SK-N-SH (cell line): ENCODE results near the gene SCAPER. TPM values are rescaled to one million over a fixed set of nuclear protein-coding genes. Genes with fewer than 3 reads are reported as not detected.
A peak's percentile ranks its signal among the peaks of the same experiment; 100 is the strongest.

ENCODE experiments used
- CTCF ChIA-PET: fragments of 300-600, 350-600 bp; formaldehyde crosslinking; extraction: SDS; loops from one replicate; lab custom pipeline; 2021; lab: Yijun Ruan, JAX
- POLR2A ChIA-PET: fragments of 350-600 bp; sonication (Branson Sonifier 250); formaldehyde crosslinking; extraction: SDS; loops from one replicate; lab custom pipeline; 2020; ENCODE audit warnings: antibody characterized with exemption, inconsistent platforms; lab: Yijun Ruan, JAX
- DNase-seq: peaks from one replicate; pipeline ENCODE4 v3.0.0; 2012
- H2AFZ ChIP-seq: fragments of 200-600 bp; sonication (generic); 2 replicates; pipeline ENCODE4 v1.8.1; 2016; ENCODE audit warnings: antibody characterized with exemption, mild to moderate bottlenecking, low read depth
- H3F3A ChIP-seq: fragments of 200-600 bp; sonication (generic); replicated peaks from 2 replicates; pipeline ENCODE3; 2016; ENCODE audit warnings: antibody characterized with exemption, mild to moderate bottlenecking; ENCODE audit not compliant: insufficient read depth
- H3K27ac ChIP-seq, 2 experiments: fragments of 200-500 bp in 1 of 2; fragments of 200-600 bp in 1 of 2; sonication (Bioruptor generic) in 1 of 2; sonication (generic), shearing (Covaris generic) in 1 of 2; 2 replicates each; pipeline versions ENCODE4 v1.5.1 to v1.6.1; 2014 to 2016; ENCODE audit warnings: low read depth in 2 of 2, inconsistent platforms in 1 of 2, low read length in 1 of 2, mild to moderate bottlenecking in 1 of 2, mixed read lengths in 1 of 2
- H3K27me3 ChIP-seq: fragments of 200-600 bp; sonication (generic), shearing (Covaris generic); 2 replicates; pipeline ENCODE4 v1.6.1; 2016; ENCODE audit warnings: mixed run types; ENCODE audit not compliant: insufficient read depth
- H3K36me3 ChIP-seq, 2 experiments: fragments of 200-500 bp in 1 of 2; fragments of 200-600 bp in 1 of 2; sonication (Bioruptor generic) in 1 of 2; sonication (generic) in 1 of 2; replicated peaks in 1 of 2; 2 replicates each; pipeline versions ENCODE3 to v1.5.1; 2014 to 2016; ENCODE audit warnings: low read length in 1 of 2, mild to moderate bottlenecking in 1 of 2; ENCODE audit not compliant: insufficient read depth in 2 of 2, control insufficient read depth in 1 of 2
- H3K4me1 ChIP-seq, 2 experiments: fragments of 200-500 bp in 1 of 2; fragments of 200-600 bp in 1 of 2; sonication (Bioruptor generic) in 1 of 2; sonication (generic), shearing (Covaris generic) in 1 of 2; 2 replicates each; pipeline versions ENCODE4 v1.5.1 to v1.6.1; 2014 to 2016; ENCODE audit warnings: low read depth in 1 of 2, low read length in 1 of 2, mixed run types in 1 of 2; ENCODE audit not compliant: insufficient read depth in 2 of 2, control insufficient read depth in 1 of 2
- H3K4me2 ChIP-seq: fragments of 200-600 bp; sonication (generic), shearing (Covaris generic); 2 replicates; pipeline ENCODE4 v1.6.1; 2017; ENCODE audit warnings: mixed run types
- H3K4me3 ChIP-seq, 2 experiments: fragments of 200-500 bp in 1 of 2; fragments of 200-600 bp in 1 of 2; sonication (Bioruptor generic) in 1 of 2; sonication (generic), shearing (Covaris generic) in 1 of 2; 2 replicates each; pipeline versions ENCODE4 v1.5.1 to v1.8.1; 2014 to 2016; ENCODE audit warnings: low read depth in 2 of 2, inconsistent platforms in 1 of 2, low read length in 1 of 2, mild to moderate bottlenecking in 1 of 2, mixed read lengths in 1 of 2, moderate library complexity in 1 of 2
- H3K79me2 ChIP-seq: fragments of 200-600 bp; sonication (generic); 2 replicates; pipeline ENCODE4 v1.8.1; 2017; ENCODE audit warnings: mild to moderate bottlenecking; ENCODE audit not compliant: insufficient read depth
- H3K9ac ChIP-seq: fragments of 200-600 bp; sonication (generic); 2 replicates; pipeline ENCODE4 v1.6.1; 2017; ENCODE audit warnings: mixed run types
- H3K9me2 ChIP-seq: fragments of 200-600 bp; sonication (generic); 2 replicates; pipeline ENCODE4 v1.6.1; 2017; ENCODE audit warnings: mixed run types
- H3K9me3 ChIP-seq: fragments of 200-600 bp; sonication (generic); 2 replicates; pipeline ENCODE4 v1.6.1; 2017; ENCODE audit warnings: mixed run types, mild to moderate bottlenecking, moderate library complexity
- H4K20me1 ChIP-seq: fragments of 200-600 bp; sonication (generic); 2 replicates; pipeline ENCODE4 v1.6.1; 2017; ENCODE audit warnings: mild to moderate bottlenecking, mixed run types; ENCODE audit not compliant: insufficient read depth
- CTCF ChIP-seq: fragments of 200-600 bp; sonication (generic); IDR thresholded peaks from 2 replicates; pipeline ENCODE4 v1.6.1; 2017; ENCODE audit warnings: antibody characterized with exemption, mild to moderate bottlenecking, moderate library complexity
- EZH2phosphoT487 ChIP-seq: fragments of 200-600 bp; sonication (generic); IDR thresholded peaks from 2 replicates; pipeline ENCODE4 v1.6.1; 2017; ENCODE audit warnings: low read depth, mixed run types, mild to moderate bottlenecking, antibody characterized with exemption, moderate library complexity, borderline replicate concordance
- GABPA ChIP-seq: IDR thresholded peaks from 2 replicates; pipeline ENCODE4 v1.4.0; 2012; ENCODE audit warnings: low read depth, mild to moderate bottlenecking
- GATA2 ChIP-seq: sonication (generic); formaldehyde crosslinking; IDR thresholded peaks from 2 replicates; pipeline ENCODE4 v1.5.0; 2020; ENCODE audit warnings: mild to moderate bottlenecking, missing genetic modification reagents
- MEF2A ChIP-seq: IDR thresholded peaks from 2 replicates; pipeline ENCODE4 v1.4.0; 2012; ENCODE audit warnings: low read depth, borderline replicate concordance
- NFIC ChIP-seq: IDR thresholded peaks from 2 replicates; pipeline ENCODE4 v1.4.0; 2012; ENCODE audit warnings: borderline replicate concordance
- NRF1 ChIP-seq: IDR thresholded peaks from 2 replicates; pipeline ENCODE4 v1.6.1; 2012; ENCODE audit warnings: low read depth, mild to moderate bottlenecking, low read length
- POLR2AphosphoS5 ChIP-seq: IDR thresholded peaks from 2 replicates; pipeline ENCODE4 v1.6.1; 2012; ENCODE audit warnings: low read depth, low read length
- RAD21 ChIP-seq: IDR thresholded peaks from 2 replicates; pipeline ENCODE4 v1.6.1; 2012; ENCODE audit warnings: mild to moderate bottlenecking, low read length
- RFX5 ChIP-seq: IDR thresholded peaks from 2 replicates; pipeline ENCODE4 v1.6.1; 2012; ENCODE audit warnings: mild to moderate bottlenecking, improper control_type of control experiment, low read length
- RXRA ChIP-seq: IDR thresholded peaks from 2 replicates; pipeline ENCODE4 v1.4.0; 2012; ENCODE audit warnings: low read depth, mild to moderate bottlenecking, borderline replicate concordance
- SMC3 ChIP-seq: IDR thresholded peaks from 2 replicates; pipeline ENCODE4 v1.6.1; 2012; ENCODE audit warnings: low read depth, low read length, improper control_type of control experiment
- TAF1 ChIP-seq: IDR thresholded peaks from 2 replicates; pipeline ENCODE4 v1.6.1; 2012; ENCODE audit warnings: low read depth, mild to moderate bottlenecking, low read length, moderate library complexity, borderline replicate concordance
- YY1 ChIP-seq: IDR thresholded peaks from 2 replicates; pipeline ENCODE4 v1.4.0; 2012; ENCODE audit warnings: low read depth, mild to moderate bottlenecking
- WGBS: methylation state at CpG from one replicate; pipeline ENCODE4 v1.1.6; 2017; ENCODE audit warnings: low lambda C conversion rate; 5-methylcytosine and 5-hydroxymethylcytosine counted together
- polyA plus RNA-seq, 3 experiments: library from polyadenylated mRNA; depleted of rRNA; stranded (reverse); fragments of >200 nt; gene quantifications; 2 replicates each; pipeline ENCODE4 v1.2.3, GENCODE V29; 2012

SCAPER gene
- polyA plus RNA-seq, 1 of the 3 experiments (the other 2 are of a cell fraction) = 1.8 TPM

GRCh38 chr15:76332796-76333195 lies 572.3 kb downstream of the SCAPER start:
- Histone ChIP-seq H3K4me3 (no peak overlapping the region), H3K79me2 (peaks cover 6% of the 10 kb centered on the region), H3K9me3 (no peaks in the 10 kb centered on the region), H3F3A (peaks cover 8% of the 10 kb centered on the region), H3K9me2 (no peaks in the 10 kb centered on the region), H3K36me3 (no peaks in the 10 kb centered on the region), H3K27me3 (no peaks in the 10 kb centered on the region), H3K4me1 (peaks cover 4 to 14% of the 10 kb centered on the region in 2 experiments; a peak in 2 of 4 replicates), H2AFZ (no peak overlapping the region), H3K9ac (no peak overlapping the region), H3K4me2 (no peak overlapping the region), H3K27ac (no peak overlapping the region), H4K20me1 (no peaks in the 10 kb centered on the region)
- CTCF ChIA-PET = interaction anchor here (0.6 to 4.5 kb wide), 5 partner anchors 9 to 154 kb away, joined by 3 to 29 read pairs (median 4); no protein-coding TSS in a partner anchor
- no peak for TF ChIP-seq POLR2AphosphoS5
- no peak for TF ChIP-seq EZH2phosphoT487
- TF ChIP-seq GATA2 = no peak
- TF ChIP-seq NFIC = no peak
- TF ChIP-seq NRF1 = no peak
- no peak for TF ChIP-seq RAD21
- no peak for TF ChIP-seq RFX5
- TF ChIP-seq MEF2A = no peak
- no peak for TF ChIP-seq YY1
- no peak for TF ChIP-seq TAF1
- no peak for TF ChIP-seq GABPA
- POLR2A ChIA-PET = interaction anchor here (1.0 kb wide), 1 partner anchor 13 kb away, joined by 3 read pairs; no protein-coding TSS in a partner anchor
- WGBS = 100% methylated on average over 1 of the region's 1 CpG
- no peak for DNase-seq

GRCh38 chr15:76330080-76330680 lies 575.0 kb downstream of the SCAPER start:
- Histone ChIP-seq H3K27me3 (no peaks in the 10 kb centered on the region), H3K4me1 (peaks cover 0 to 5% of the 10 kb centered on the region in 2 experiments; a peak in 1 of 4 replicates)
- CTCF ChIA-PET = interaction anchor here (0.6 to 2.8 kb wide), 23 partner anchors 11 to 538 kb away, joined by 3 to 18 read pairs (median 4); no protein-coding TSS in a partner anchor
- TF ChIP-seq SMC3 (peak; percentile 67), RXRA (no peak), RAD21 (peak; percentile 67), TAF1 (no peak), CTCF (peak; percentile 52)
- TF ChIP-seq, all 33 proteins: peak for 3
- H3K4me2 ChIP-seq = no peak overlapping the region
- no peaks in the 10 kb centered on the region for H3K9me3 ChIP-seq
- H2AFZ ChIP-seq = no peak overlapping the region
- no peaks in the 10 kb centered on the region for H3K79me2 ChIP-seq
- no peak overlapping the region for H3K27ac ChIP-seq
- WGBS = 84% methylated on average over 7 of the region's 7 CpGs
- no peak overlapping the region for H3K4me3 ChIP-seq
- POLR2A ChIA-PET = interaction anchor here (0.7 to 1.3 kb wide), 2 partner anchors 19 to 601 kb away, joined by 3 read pairs; partner anchors contain the start of genes ETFA and RCN2
- H3K9me2 ChIP-seq = no peaks in the 10 kb centered on the region
- peak; percentile 71 for DNase-seq
- H4K20me1 ChIP-seq = no peaks in the 10 kb centered on the region
- H3K9ac ChIP-seq = no peak overlapping the region
- no peaks in the 10 kb centered on the region for H3F3A ChIP-seq
- H3K36me3 ChIP-seq = no peaks in the 10 kb centered on the region
